HL-60/S4 treated with retinoic acid at 250 ng/mL for 4 days and 3 days (cell line): Measurements from ENCODE around the gene DMAC2L.
"Not testable (repeated sequence)": the region's sequence is repeated elsewhere in the genome, so short reads cannot be mapped to it uniquely, and the experiment has no call there.

Experiments used
- in situ Hi-C: fragments of 300-500 bp; cut with MboI; formaldehyde crosslinking; loops from 2 replicates; pipeline ENCODE4 v1.7.0; 2022; ENCODE audit warnings: low sequenced_read_pairs

Gene DMAC2L

DNA sequence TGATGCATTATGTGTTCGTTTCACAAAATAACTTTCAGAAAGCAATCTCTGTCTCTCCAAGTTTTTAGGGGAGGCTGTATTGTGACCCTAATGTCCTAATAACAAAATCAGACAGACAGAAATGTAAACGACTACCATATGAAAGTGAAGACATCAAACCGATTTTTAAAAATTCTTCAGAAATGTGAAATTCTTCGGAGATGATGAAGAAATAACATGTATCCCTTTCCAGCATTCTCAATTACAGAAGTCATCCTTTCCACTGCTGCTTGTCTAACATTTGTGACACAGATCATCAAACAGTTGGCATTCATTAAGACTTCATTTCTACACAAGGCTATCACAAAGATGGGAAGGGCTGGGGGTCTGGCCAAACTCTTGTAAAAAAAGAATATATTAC, 41.0 kb downstream of the DMAC2L start:
- in situ Hi-C loops = no loop called here

- in situ Hi-C loops = no loop called here
Observed at GRCh38 chr14:50354527-50354926, 42.4 kb downstream of the DMAC2L start.

DNA sequence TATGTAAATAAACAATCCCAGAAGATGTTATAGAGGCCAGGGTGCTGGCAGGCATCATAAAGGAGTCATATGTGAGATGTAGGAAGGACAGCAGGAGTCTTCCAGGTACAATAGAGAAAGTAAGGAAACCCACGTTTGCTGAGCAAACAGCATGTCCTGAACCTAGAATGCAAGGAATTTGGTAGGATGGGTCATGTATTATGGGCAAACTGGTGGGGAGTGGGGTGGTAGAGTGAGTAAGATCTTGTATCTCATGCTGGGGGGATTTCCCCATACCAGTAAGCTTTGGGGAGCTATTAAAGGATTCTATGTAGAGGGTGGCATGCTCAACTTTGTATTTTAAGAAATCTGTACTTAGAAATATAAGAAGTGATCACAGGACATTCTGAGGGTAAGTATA, 43.6 kb downstream of the DMAC2L start:
- in situ Hi-C loops = no loop called here

GRCh38 chr14:50356283-50356682, 44.2 kb downstream of the DMAC2L start:
- in situ Hi-C loops = not testable (repeated sequence)

DNA sequence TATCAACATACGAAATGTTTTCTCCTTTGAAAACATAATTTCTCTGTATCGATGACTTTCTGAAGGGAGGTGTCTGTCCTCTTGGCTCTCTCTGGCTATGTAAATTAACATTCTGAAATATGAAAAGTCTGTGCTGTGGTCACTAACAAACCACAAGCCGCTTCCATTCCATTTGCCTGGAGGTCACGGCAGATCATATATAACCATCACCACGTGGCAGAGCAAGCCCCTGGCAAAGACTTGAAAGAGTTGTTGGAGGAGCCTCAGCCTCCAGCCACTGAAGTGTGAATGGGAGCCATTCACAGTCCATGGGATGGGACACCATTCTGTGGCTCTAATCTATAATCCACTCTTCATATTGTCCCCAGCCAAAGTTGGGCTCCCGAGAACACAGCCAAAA, 45.0 kb downstream of the DMAC2L start:
- in situ Hi-C loops = no loop called here

GRCh38 chr14:50357753-50358395, 45.8 kb downstream of the DMAC2L start:
- in situ Hi-C loops = no loop called here

- in situ Hi-C loops = no loop called here
Observed at GRCh38 chr14:50359631-50360030, 47.5 kb downstream of the DMAC2L start.

GRCh38 chr14:50360093-50360492, 48.0 kb downstream of the DMAC2L start:
- in situ Hi-C loops = no loop called here

DNA sequence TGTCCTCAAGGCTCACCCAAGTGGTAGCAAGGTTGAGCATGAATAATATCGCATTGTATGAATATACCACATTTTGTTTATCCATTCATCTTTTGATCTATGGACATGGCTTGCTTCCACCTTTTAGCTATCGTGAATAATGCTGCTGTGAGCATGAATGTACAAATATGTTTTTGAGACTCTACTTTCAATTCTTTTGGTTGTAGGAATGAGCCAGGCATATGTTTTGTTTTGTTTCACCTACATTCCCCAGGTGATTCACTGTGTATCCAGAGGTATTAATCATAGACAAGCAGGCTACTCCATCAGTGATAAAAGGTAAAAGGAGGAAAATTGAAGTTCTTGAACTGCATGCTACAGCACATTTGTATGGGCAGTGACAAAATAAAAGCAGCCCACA, 48.7 kb downstream of the DMAC2L start:
- in situ Hi-C loops = no loop called here

- in situ Hi-C loops = not testable (repeated sequence)
Observed at GRCh38 chr14:50361473-50362403, 49.6 kb downstream of the DMAC2L start.

- in situ Hi-C loops = no loop called here
Observed at GRCh38 chr14:50362764-50363713, 50.9 kb downstream of the DMAC2L start.

- in situ Hi-C loops = no loop called here
Observed at GRCh38 chr14:50363714-50364111, 51.6 kb downstream of the DMAC2L start.

- in situ Hi-C loops = no loop called here
Observed at GRCh38 chr14:50364792-50365191, 52.7 kb downstream of the DMAC2L start.

DNA sequence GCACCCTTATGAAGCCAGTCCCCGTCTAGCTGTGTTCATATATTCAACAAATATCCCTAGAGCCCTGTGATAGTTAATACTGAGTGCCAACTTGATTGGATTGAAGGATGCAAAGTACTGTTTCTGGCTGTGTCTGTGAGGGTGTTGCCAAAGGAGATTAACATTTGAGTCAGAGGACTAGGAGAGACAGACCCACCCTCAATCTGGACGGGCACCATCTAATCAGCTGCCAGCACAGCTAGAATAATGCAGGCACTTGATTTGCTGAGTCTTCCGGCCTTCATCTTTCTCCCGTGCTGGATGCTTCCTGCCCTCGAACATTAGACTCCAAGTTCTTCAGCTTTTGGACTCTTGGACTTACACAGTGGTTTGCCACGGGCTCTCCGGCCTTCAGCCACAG, 53.4 kb downstream of the DMAC2L start:
- in situ Hi-C loops = not testable (repeated sequence)

- in situ Hi-C loops = no loop called here
Observed at GRCh38 chr14:50366115-50366514, 54.0 kb downstream of the DMAC2L start.

GRCh38 chr14:50366589-50366988, 54.5 kb downstream of the DMAC2L start:
- in situ Hi-C loops = no loop called here

DNA sequence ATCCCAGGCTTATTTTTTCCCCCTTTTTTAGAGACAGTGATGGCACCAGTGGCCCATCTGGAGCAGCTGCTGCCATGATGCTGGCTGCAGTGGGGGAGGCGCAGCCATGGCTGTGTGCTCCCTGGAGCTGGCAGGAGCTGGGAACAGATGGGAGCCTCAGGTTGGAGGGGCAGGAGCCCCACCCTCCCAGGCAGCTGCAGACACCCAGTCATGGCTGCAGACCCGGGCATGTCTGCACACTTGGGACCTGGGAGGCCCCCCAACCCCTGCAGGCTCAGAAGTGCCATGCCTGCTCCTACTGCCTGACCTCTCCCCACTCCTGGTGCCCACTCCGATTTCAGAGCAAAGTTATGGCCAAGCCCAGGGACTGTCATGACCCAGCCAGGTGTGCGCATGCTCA, 59.4 kb downstream of the DMAC2L start:
- in situ Hi-C loops = no loop called here

DNA sequence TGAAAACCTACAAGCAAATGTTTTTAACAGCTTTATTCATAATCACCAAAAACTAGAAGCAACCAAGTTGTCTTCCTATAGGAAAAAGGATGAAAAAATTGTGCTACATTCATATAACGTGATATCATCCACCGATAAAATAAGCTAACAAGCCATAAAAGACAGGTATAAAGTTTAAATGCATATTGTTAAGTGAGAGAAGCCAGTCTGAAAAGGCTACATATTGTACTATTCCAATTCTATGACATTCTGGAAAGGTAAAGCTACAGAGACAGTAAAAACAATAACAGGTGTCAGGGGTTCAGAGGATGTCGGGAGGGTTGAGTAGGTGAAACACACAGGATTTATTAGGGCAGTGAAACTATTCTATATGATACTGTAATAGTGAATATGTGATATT, 61.8 kb downstream of the DMAC2L start:
- in situ Hi-C loops = no loop called here

- in situ Hi-C loops = no loop called here
Observed at GRCh38 chr14:50375760-50376159, 63.6 kb downstream of the DMAC2L start.
